NCI-H1694 (cell line): ENCODE results near the gene APBB2.

Source experiments
- DNase-seq: peaks from one replicate; lab custom pipeline; 2025; lab: John Stamatoyannopoulos, UW

Gene APBB2

GRCh38 chr4:40848940-40849339, 365.4 kb downstream of the APBB2 start:
- DNase-seq: no peak

- DNase-seq: no peak
Observed at GRCh38 chr4:40848251-40848650, 366.1 kb downstream of the APBB2 start.

GRCh38 chr4:40846532-40846931, 367.8 kb downstream of the APBB2 start:
- DNase-seq: no peak

- DNase-seq: no peak
Observed at GRCh38 chr4:40845154-40845835, 369.0 kb downstream of the APBB2 start.

GRCh38 chr4:40844261-40844660, 370.1 kb downstream of the APBB2 start:
- DNase-seq: no peak

GRCh38 chr4:40843696-40844095, 370.6 kb downstream of the APBB2 start:
- peak; percentile 6 for DNase-seq

GRCh38 chr4:40842725-40843423, 371.5 kb downstream of the APBB2 start:
- DNase-seq: no peak

GRCh38 chr4:40842318-40842717, 372.0 kb downstream of the APBB2 start:
- peak; percentile 26 for DNase-seq

GRCh38 chr4:40840985-40841571, 373.3 kb downstream of the APBB2 start:
- peak; percentile 46 for DNase-seq

GRCh38 chr4:40840255-40840984, 373.9 kb downstream of the APBB2 start:
- DNase-seq: no peak

GRCh38 chr4:40838742-40839141, 375.6 kb downstream of the APBB2 start:
- no peak for DNase-seq

- DNase-seq: peak; percentile 56
Observed at GRCh38 chr4:40837094-40837870, 377.1 kb downstream of the APBB2 start.

- DNase-seq: no peak
Observed at GRCh38 chr4:40833212-40833611, 381.1 kb downstream of the APBB2 start.

GRCh38 chr4:40832175-40832574, 382.2 kb downstream of the APBB2 start:
- DNase-seq: no peak

- no peak for DNase-seq
Observed at GRCh38 chr4:40831146-40831907, 383.0 kb downstream of the APBB2 start.

GRCh38 chr4:40829586-40829985, 384.8 kb downstream of the APBB2 start:
- DNase-seq: no peak

GRCh38 chr4:40828661-40829060, 385.7 kb downstream of the APBB2 start:
- DNase-seq: no peak

GRCh38 chr4:40827758-40828157, 386.6 kb downstream of the APBB2 start:
- no peak for DNase-seq

GRCh38 chr4:40826821-40827220, 387.5 kb downstream of the APBB2 start:
- no peak for DNase-seq

GRCh38 chr4:40825014-40825838, 389.1 kb downstream of the APBB2 start:
- DNase-seq: no peak
